HepG2 (cell line): ENCODE results near the gene GDA. TPM values are rescaled to one million over a fixed set of nuclear protein-coding genes. Genes with fewer than 3 reads are reported as not detected.

Experiments used
- CREM ChIP-seq, 2 experiments: sonication (generic) in 1 of 2; formaldehyde crosslinking in 1 of 2; IDR thresholded peaks; 2 replicates each; pipeline versions ENCODE4 v1.4.0 to v1.6.1; 2016 to 2020; ENCODE audit warnings: antibody characterized with exemption in 1 of 2, mild to moderate bottlenecking in 1 of 2, missing genetic modification reagents in 1 of 2
- ELF3 ChIP-seq: IDR thresholded peaks from 2 replicates; pipeline ENCODE4 v1.6.1; 2016; ENCODE audit warnings: missing genetic modification reagents, missing compliant biosample characterization
- FOSL1 ChIP-seq: sonication (generic); formaldehyde crosslinking; IDR thresholded peaks from 2 replicates; pipeline ENCODE4 v1.9.0; 2021; ENCODE audit warnings: missing genetic modification reagents, borderline replicate concordance
- FOXA1 ChIP-seq, 2 experiments: fragments of 450-650 bp in 1 of 2; sonication (generic) in 1 of 2; formaldehyde crosslinking in 1 of 2; IDR thresholded peaks; 2 replicates each; pipeline versions ENCODE4 v1.4.0 to v1.6.1; 2016 to 2020; ENCODE audit warnings: missing genetic modification reagents in 1 of 2
- JUNB ChIP-seq: sonication (generic); formaldehyde crosslinking; IDR thresholded peaks from 2 replicates; pipeline ENCODE4 v1.8.0; 2022; ENCODE audit warnings: missing genetic modification reagents, mild to moderate bottlenecking, borderline replicate concordance
- JUND ChIP-seq: sonication (generic); formaldehyde crosslinking; IDR thresholded peaks from 2 replicates; pipeline ENCODE4 v1.8.0; 2022; ENCODE audit warnings: mild to moderate bottlenecking, missing genetic modification reagents
- KDM5B ChIP-seq: sonication (generic); formaldehyde crosslinking; IDR thresholded peaks from 2 replicates; pipeline ENCODE4 v1.4.0; 2020; ENCODE audit warnings: missing genetic modification reagents, mild to moderate bottlenecking, borderline replicate concordance
- MAFF ChIP-seq: IDR thresholded peaks from 2 replicates; pipeline ENCODE4 v1.6.1; 2011; ENCODE audit warnings: low read depth, low read length, improper control_type of control experiment
- SOX13 ChIP-seq, 3 experiments: fragments of 450-650 bp in 1 of 3; sonication (generic) in 1 of 3; formaldehyde crosslinking in 1 of 3; IDR thresholded peaks in 2 of 3; conservative IDR thresholded peaks in 1 of 3; 2 replicates each; pipeline versions ENCODE4 v1.5.0 to v1.6.1; 2016 to 2020; ENCODE audit warnings: antibody characterized with exemption in 1 of 3, mild to moderate bottlenecking in 1 of 3, missing compliant biosample characterization in 1 of 3, missing genetic modification reagents in 1 of 3, moderate library complexity in 1 of 3
- SRSF1 ChIP-seq: fragments of 200-400 bp; formaldehyde crosslinking; optimal IDR thresholded peaks from 2 replicates; pipeline ENCODE3; 2017; ENCODE audit warnings: mild to moderate bottlenecking, low read depth, low read length, moderate library complexity
- TCF7 ChIP-seq: sonication (generic); IDR thresholded peaks from 2 replicates; pipeline ENCODE4 v1.6.1; 2016; ENCODE audit warnings: antibody characterized with exemption, low read depth
- ZNF878 ChIP-seq: sonication (generic); formaldehyde crosslinking; IDR thresholded peaks from 2 replicates; pipeline ENCODE4 v1.8.1; 2023; ENCODE audit warnings: mild to moderate bottlenecking, missing genetic modification reagents, moderate library complexity
- ZZZ3 ChIP-seq: sonication (generic); formaldehyde crosslinking; IDR thresholded peaks from 2 replicates; pipeline ENCODE4 v1.4.0; 2020; ENCODE audit warnings: missing genetic modification reagents, mild to moderate bottlenecking, borderline replicate concordance
- polyA plus RNA-seq, 8 experiments: library from polyadenylated mRNA; depleted of rRNA in 3 of 8; stranded (reverse) in 7 of 8; unstranded in 1 of 8; fragments of >200 nt; fragmentation: Illumina TruSeq in 4 of 8; extraction: Trizol in 4 of 8; gene quantifications; 2 replicates each; pipeline versions ENCODE4 v1.2.1 to v1.2.3, GENCODE V29; 2011 to 2016; ENCODE audit warnings: low read depth in 4 of 8, missing spikeins in 1 of 8, mixed read lengths in 1 of 8; ENCODE audit not compliant: insufficient read depth in 1 of 8
- total RNA-seq, 5 experiments: library from RNA; depleted of rRNA; stranded (reverse); fragments of >200 nt; fragmentation: Illumina TruSeq; extraction: Trizol; gene quantifications; 2 replicates each; pipeline ENCODE4 v1.2.3, GENCODE V29; 2016; ENCODE audit warnings: low read depth in 1 of 5
- TF ChIP-seq, protein P1 (sequence below): sonication (generic); formaldehyde crosslinking; IDR thresholded peaks from 2 replicates; pipeline ENCODE4 v1.4.0; 2020; ENCODE audit warnings: missing genetic modification reagents
- TF ChIP-seq, protein P2 (sequence below): sonication (generic); formaldehyde crosslinking; IDR thresholded peaks from 2 replicates; pipeline ENCODE4 v1.9.0; 2022; ENCODE audit warnings: missing genetic modification reagents, mild to moderate bottlenecking, borderline replicate concordance
- TF ChIP-seq, protein P3 (sequence below): sonication (generic); formaldehyde crosslinking; IDR thresholded peaks from 2 replicates; pipeline ENCODE4 v1.4.0; 2020; ENCODE audit warnings: mild to moderate bottlenecking, missing genetic modification reagents
- TF ChIP-seq, protein P4 (sequence below): sonication (generic); formaldehyde crosslinking; IDR thresholded peaks from 2 replicates; pipeline ENCODE4 v1.4.0; 2020; ENCODE audit warnings: mild to moderate bottlenecking, missing genetic modification reagents
- TF ChIP-seq, protein P5 (sequence below): sonication (generic); formaldehyde crosslinking; IDR thresholded peaks from 2 replicates; pipeline ENCODE4 v1.8.0; 2022; ENCODE audit warnings: missing genetic modification reagents, mild to moderate bottlenecking, moderate library complexity, borderline replicate concordance

The GDA gene
- total and polyA plus RNA-seq, 2 of the 13 experiments (the other 11 are each of a cell fraction or from before 2014, with no cell fraction given): 0.15 to 0.99 TPM

DNA sequence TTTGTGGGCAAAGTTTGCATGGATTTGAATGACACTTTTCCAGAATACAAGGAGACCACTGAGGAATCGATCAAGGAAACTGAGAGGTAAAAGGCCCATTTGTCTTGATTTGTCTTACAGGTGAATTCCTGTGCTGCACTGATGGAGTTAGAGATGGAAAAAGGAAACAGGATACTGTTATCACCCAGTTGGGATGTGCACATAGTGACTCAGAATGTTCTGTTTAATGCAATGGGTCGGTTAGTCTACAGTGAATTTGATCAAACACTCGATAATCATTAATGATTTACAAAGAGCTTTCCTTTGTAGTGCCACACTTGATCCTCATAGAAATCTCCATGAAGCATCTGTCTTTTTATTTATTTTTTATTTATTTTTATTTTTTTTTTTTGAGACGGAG is 64.7 kb downstream of the GDA start (continued):
- no peak for TF ChIP-seq ZNF878 (CRISPR knock-in tag)
- TF ChIP-seq ELF3: peak; percentile 71
- no peak for TF ChIP-seq JUND (CRISPR knock-in tag)
- TF ChIP-seq, protein P1, sequence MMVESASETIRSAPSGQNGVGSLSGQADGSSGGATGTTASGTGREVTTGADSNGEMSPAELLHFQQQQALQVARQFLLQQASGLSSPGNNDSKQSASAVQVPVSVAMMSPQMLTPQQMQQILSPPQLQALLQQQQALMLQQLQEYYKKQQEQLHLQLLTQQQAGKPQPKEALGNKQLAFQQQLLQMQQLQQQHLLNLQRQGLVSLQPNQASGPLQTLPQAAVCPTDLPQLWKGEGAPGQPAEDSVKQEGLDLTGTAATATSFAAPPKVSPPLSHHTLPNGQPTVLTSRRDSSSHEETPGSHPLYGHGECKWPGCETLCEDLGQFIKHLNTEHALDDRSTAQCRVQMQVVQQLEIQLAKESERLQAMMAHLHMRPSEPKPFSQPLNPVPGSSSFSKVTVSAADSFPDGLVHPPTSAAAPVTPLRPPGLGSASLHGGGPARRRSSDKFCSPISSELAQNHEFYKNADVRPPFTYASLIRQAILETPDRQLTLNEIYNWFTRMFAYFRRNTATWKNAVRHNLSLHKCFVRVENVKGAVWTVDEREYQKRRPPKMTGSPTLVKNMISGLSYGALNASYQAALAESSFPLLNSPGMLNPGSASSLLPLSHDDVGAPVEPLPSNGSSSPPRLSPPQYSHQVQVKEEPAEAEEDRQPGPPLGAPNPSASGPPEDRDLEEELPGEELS (CRISPR knock-in tag): 0 out of 2 replicates have a peak, but pooled peaks have one; percentile 18
- TF ChIP-seq, protein P2, sequence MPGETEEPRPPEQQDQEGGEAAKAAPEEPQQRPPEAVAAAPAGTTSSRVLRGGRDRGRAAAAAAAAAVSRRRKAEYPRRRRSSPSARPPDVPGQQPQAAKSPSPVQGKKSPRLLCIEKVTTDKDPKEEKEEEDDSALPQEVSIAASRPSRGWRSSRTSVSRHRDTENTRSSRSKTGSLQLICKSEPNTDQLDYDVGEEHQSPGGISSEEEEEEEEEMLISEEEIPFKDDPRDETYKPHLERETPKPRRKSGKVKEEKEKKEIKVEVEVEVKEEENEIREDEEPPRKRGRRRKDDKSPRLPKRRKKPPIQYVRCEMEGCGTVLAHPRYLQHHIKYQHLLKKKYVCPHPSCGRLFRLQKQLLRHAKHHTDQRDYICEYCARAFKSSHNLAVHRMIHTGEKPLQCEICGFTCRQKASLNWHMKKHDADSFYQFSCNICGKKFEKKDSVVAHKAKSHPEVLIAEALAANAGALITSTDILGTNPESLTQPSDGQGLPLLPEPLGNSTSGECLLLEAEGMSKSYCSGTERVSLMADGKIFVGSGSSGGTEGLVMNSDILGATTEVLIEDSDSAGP (CRISPR knock-in tag): no peak
- TF ChIP-seq SOX13 (IDR thresholded peaks at IDR 0.05): no peak
- peak in 1 of 2 experiments; percentile 9; a peak in 1 of 4 replicates for TF ChIP-seq SOX13 (CRISPR knock-in tag; conservative IDR thresholded peaks at IDR 0.05 in 1 of 2, IDR thresholded peaks at IDR 0.05 in 1 of 2)
- TF ChIP-seq SRSF1: no peak
- TF ChIP-seq ZZZ3 (CRISPR knock-in tag): no peak
- TF ChIP-seq TCF7: peak; percentile 57
- TF ChIP-seq JUNB (CRISPR knock-in tag): peak; percentile 46; the same call in 1 of the 2 replicates
- no peak for TF ChIP-seq KDM5B
- TF ChIP-seq MAFF: no peak
- TF ChIP-seq FOXA1 (IDR thresholded peaks at IDR 0.05): no peak
- 0 out of 2 replicates have a peak, but pooled peaks have one; percentile 22 for TF ChIP-seq FOXA1 (CRISPR knock-in tag; IDR thresholded peaks at IDR 0.05)
- TF ChIP-seq, protein P3, sequence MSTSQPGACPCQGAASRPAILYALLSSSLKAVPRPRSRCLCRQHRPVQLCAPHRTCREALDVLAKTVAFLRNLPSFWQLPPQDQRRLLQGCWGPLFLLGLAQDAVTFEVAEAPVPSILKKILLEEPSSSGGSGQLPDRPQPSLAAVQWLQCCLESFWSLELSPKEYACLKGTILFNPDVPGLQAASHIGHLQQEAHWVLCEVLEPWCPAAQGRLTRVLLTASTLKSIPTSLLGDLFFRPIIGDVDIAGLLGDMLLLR (CRISPR knock-in tag): no peak
- peak; percentile 63; the same call in 1 of the 2 replicates for TF ChIP-seq FOSL1 (CRISPR knock-in tag)
- TF ChIP-seq, protein P4, sequence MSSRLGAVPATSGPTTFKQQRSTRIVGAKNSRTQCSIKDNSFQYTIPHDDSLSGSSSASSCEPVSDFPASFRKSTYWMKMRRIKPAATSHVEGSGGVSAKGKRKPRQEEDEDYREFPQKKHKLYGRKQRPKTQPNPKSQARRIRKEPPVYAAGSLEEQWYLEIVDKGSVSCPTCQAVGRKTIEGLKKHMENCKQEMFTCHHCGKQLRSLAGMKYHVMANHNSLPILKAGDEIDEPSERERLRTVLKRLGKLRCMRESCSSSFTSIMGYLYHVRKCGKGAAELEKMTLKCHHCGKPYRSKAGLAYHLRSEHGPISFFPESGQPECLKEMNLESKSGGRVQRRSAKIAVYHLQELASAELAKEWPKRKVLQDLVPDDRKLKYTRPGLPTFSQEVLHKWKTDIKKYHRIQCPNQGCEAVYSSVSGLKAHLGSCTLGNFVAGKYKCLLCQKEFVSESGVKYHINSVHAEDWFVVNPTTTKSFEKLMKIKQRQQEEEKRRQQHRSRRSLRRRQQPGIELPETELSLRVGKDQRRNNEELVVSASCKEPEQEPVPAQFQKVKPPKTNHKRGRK (CRISPR knock-in tag): no peak
- TF ChIP-seq, protein P5, sequence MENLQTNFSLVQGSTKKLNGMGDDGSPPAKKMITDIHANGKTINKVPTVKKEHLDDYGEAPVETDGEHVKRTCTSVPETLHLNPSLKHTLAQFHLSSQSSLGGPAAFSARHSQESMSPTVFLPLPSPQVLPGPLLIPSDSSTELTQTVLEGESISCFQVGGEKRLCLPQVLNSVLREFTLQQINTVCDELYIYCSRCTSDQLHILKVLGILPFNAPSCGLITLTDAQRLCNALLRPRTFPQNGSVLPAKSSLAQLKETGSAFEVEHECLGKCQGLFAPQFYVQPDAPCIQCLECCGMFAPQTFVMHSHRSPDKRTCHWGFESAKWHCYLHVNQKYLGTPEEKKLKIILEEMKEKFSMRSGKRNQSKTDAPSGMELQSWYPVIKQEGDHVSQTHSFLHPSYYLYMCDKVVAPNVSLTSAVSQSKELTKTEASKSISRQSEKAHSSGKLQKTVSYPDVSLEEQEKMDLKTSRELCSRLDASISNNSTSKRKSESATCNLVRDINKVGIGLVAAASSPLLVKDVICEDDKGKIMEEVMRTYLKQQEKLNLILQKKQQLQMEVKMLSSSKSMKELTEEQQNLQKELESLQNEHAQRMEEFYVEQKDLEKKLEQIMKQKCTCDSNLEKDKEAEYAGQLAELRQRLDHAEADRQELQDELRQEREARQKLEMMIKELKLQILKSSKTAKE: no peak
- peak; percentile 54; the same call in 1 of the 2 replicates for TF ChIP-seq CREM (IDR thresholded peaks at IDR 0.05)
- no peak for TF ChIP-seq CREM (CRISPR knock-in tag; IDR thresholded peaks at IDR 0.05)
